ENCODE data around the gene KIAA0513.

DNA sequence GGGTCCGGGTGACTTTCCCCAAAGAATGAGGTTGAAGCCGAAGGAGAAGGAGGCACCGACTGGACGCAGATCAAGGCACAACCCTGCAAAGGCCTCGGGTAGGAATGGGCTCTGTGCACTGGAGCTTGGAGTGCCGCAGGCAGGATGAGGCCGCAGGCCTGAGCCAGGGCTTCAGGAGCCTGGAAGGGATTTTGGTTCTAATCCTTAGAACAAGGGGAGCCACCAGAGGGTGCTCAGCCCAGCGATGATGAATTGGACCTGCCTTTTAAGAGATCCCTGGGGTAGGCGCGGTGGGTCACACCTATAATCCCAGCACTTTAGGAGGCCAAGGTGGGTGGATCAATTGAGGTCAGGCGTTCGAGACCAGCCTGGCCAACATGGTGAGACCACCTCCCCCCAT is 76.6 kb downstream of the KIAA0513 start:
- TF ChIP-seq, protein P1, sequence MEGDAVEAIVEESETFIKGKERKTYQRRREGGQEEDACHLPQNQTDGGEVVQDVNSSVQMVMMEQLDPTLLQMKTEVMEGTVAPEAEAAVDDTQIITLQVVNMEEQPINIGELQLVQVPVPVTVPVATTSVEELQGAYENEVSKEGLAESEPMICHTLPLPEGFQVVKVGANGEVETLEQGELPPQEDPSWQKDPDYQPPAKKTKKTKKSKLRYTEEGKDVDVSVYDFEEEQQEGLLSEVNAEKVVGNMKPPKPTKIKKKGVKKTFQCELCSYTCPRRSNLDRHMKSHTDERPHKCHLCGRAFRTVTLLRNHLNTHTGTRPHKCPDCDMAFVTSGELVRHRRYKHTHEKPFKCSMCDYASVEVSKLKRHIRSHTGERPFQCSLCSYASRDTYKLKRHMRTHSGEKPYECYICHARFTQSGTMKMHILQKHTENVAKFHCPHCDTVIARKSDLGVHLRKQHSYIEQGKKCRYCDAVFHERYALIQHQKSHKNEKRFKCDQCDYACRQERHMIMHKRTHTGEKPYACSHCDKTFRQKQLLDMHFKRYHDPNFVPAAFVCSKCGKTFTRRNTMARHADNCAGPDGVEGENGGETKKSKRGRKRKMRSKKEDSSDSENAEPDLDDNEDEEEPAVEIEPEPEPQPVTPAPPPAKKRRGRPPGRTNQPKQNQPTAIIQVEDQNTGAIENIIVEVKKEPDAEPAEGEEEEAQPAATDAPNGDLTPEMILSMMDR (conservative IDR thresholded peaks at IDR 0.05; ENCODE audit: low read length): 0 out of 2 replicates have a peak, but pooled peaks have one; percentile 13
- TF ChIP-seq EZH2phosphoT487 (IDR thresholded peaks at IDR 0.05; ENCODE audit: borderline replicate concordance): no peak
